Skeletal muscle tissue (tissue), 4 donors: ENCODE results near the gene M6PR. TPM values are rescaled to one million over a fixed set of nuclear protein-coding genes. Genes with fewer than 3 reads are reported as not detected.

ENCODE experiments used
- H3K27ac ChIP-seq: one replicate; pipeline ENCODE4 v1.7.0; 2013; ENCODE audit warnings: mild to moderate bottlenecking, low read depth, low read length, inconsistent platforms
- H3K27me3 ChIP-seq, 3 donors: one replicate each; pipeline ENCODE4 v1.7.0; 2013; ENCODE audit warnings: low read length in 3 of 3; ENCODE audit not compliant: control insufficient read depth in 3 of 3, insufficient read depth in 3 of 3
- H3K36me3 ChIP-seq, 3 donors: one replicate each; pipeline ENCODE4 v1.7.0; 2013; ENCODE audit warnings: low read length in 3 of 3; ENCODE audit not compliant: control insufficient read depth in 3 of 3, insufficient read depth in 3 of 3
- H3K4me1 ChIP-seq, 3 donors: one replicate each; pipeline ENCODE4 v1.7.0; 2013; ENCODE audit warnings: low read length in 3 of 3, mild to moderate bottlenecking in 3 of 3; ENCODE audit not compliant: control insufficient read depth in 3 of 3, insufficient read depth in 3 of 3
- H3K4me3 ChIP-seq, 3 donors: one replicate each; pipeline ENCODE4 v1.7.0; 2013; ENCODE audit warnings: low read length in 3 of 3
- H3K9ac ChIP-seq, 3 donors: one replicate each; pipeline ENCODE4 v1.7.0; 2013; ENCODE audit warnings: low read length in 3 of 3, mild to moderate bottlenecking in 3 of 3, moderate library complexity in 2 of 3, low read depth in 1 of 3
- H3K9me3 ChIP-seq, 3 donors: one replicate each; pipeline ENCODE4 v1.7.0; 2013; ENCODE audit warnings: low read length in 3 of 3; ENCODE audit not compliant: control insufficient read depth in 3 of 3
- total RNA-seq: library from RNA; depleted of rRNA; stranded (reverse); fragments of >200 nt; gene quantifications from one replicate; pipeline ENCODE4 v1.2.3, GENCODE V29; 2014
- donor health status: Osteomylitis.

M6PR gene
- total RNA-seq: 138 TPM

DNA sequence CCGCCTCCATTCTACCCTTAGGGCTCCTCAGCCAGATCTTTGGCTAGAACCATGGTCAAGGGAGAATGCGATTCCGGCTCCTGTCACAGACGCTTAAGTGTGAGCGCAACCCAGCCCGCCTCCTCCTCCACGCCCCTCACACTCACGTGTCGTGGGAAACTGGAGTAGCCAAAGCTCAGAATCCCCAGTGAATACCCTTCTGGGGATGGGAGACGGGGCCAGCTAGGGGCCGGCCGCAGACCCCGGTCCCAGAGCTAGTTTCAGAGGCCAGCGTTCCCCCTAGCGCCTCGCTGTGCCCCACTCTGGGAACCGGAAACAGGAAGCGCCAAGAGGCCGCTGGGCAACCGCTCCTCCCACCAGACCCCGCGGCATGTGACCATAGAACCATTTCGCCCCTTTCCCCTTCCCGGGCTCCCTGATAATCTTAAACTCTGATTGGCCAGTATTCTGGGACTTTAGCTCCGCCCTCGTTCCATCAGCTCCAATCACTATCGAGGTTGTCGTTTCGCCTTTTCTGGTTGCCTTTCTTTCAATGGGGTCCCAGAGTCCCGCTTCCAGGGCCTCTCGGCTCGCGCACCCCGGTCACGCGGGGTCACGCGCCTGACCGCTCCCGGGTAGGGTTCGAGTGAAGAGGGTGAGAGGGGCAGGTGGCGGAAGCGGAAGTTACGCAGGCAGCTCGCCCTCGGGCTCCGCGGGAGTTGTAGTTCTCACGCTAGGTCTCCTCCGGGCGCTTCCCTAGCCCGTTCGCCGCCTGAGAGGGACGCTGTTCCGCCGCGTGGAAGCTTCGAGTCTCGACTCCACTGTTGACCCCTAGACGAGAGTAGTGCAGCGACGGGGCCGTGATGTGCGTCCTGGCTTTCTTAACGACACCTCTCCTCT lies at the start of gene M6PR:
TSS of gene M6PR (minus strand) at position 304 of the 879 bp plus-strand sequence. CDS start 3,241 bp downstream, outside the sequence.
- H3K4me3 ChIP-seq: peak within 1 kb of the TSS; percentile 69 to 99 (median 83)
- peak within 1 kb of the TSS; percentile 77 to 94 (median 90) for H3K9ac ChIP-seq
- no peaks in the 10 kb centered on the region for H3K27me3 ChIP-seq
- H3K27ac ChIP-seq: peak within 1 kb of the TSS; percentile 99
- peaks cover 0 to 2% (median 0%) of the 10 kb centered on the region in 3 donors for H3K9me3 ChIP-seq
- peaks cover 10 to 15% (median 12%) of the 10 kb centered on the region in 3 donors for H3K4me1 ChIP-seq
- H3K36me3 ChIP-seq: peaks cover 12 to 16% (median 13%) of the 10 kb centered on the region in 3 donors

DNA sequence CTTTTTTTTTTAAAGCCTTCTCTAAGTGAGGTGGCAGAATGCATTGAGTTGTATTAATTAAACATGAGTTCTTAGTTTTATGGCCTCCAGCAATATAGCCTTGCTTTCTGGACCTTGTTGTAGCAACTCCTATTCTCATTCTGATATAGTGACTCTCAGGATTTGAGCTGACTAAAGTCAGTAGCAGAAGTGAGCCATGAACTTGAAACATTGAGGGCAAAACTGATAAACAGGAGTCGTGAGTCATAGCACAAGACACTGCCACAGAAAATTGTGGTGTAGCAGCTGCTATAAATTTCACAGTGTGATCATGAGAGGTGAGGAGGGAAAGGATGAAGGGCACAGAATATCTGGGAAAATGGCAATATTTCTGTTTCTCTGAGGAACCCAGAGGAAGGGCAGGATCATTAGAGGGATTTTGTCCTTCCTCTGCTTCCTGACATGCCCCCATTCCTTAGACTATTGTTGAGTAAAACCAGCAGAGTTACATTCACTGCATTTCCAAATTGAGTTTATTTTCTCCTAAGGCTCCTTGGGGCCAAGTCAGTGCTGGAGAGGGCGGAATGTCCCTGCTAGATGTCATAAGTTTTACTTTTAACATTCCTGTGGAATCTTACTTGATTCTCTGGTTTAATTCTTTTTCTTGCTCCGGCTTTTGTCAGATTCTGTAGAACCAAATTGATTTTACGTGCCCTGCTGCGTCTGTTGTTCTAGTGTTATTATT lies 47.4 kb upstream of the M6PR start:
- no peak overlapping the region for H3K27ac ChIP-seq
- no peaks in the 10 kb centered on the region for H3K9me3 ChIP-seq
- no peak overlapping the region for H3K4me3 ChIP-seq

DNA sequence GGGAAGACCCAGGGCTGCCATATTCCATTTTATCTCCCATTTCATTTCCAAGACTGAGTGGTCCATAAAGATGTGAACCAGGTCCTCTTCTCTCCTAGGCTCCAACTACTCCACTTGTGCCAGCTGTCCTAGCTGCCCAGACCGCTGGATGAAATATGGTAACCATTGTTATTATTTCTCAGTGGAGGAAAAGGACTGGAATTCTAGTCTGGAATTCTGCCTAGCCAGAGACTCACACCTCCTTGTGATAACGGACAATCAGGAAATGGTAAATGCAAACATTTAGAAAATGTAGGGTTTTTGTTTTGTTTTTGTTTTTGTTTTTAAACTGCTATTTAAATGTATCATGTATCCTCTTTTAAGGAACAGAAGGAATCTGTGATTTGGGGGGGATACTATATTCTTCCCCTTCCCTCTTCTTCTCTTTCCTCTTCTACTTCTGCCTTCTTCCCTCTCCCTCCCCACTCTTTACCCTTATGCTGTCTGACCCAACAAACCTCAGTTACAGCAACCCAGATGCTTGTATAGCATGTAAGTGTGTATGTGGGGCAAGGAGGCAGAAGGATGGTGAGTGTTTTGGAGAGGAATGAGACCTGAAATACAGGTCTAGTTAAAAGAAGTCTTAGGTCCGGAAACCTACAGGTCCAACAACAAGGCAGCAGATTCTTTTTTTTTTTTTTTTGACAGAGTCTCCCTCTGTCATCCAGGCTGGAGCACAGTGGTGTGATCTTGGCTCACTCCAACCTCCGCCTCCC lies 45.8 kb upstream of the M6PR start:
- no peak overlapping the region for H3K4me3 ChIP-seq
- H3K36me3 ChIP-seq: no peaks in the 10 kb centered on the region
- no peak overlapping the region for H3K27ac ChIP-seq
- H3K27me3 ChIP-seq: no peaks in the 10 kb centered on the region
- H3K4me1 ChIP-seq: no peaks in the 10 kb centered on the region
- H3K9ac ChIP-seq: no peak overlapping the region
- H3K9me3 ChIP-seq: no peaks in the 10 kb centered on the region

More for the DNA sequence above, 47.4 kb upstream of the M6PR start:
- Histone ChIP-seq H3K4me1 (no peaks in the 10 kb centered on the region), H3K9ac (no peak overlapping the region), H3K36me3 (no peaks in the 10 kb centered on the region), H3K27me3 (no peaks in the 10 kb centered on the region)

DNA sequence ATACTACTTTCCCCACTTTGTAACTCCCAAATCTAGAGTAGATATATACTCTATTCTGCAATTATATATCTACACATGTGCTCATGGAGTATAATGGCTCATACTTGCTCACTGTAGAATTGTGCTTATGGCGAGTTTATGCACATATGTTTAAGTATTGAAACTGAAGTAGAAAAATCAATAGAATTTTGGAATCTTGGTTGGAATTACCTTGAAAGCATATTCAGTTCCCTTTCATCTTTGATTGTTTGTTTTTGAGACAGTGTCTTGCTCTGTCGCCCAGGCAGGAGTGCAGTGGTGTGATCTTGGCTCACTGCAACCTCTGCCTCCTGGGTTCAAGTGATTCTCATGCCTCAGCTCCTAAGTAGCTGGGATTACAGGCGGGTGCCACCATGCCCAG lies 44.4 kb upstream of the M6PR start:
- H3K27me3 ChIP-seq: no peaks in the 10 kb centered on the region
- no peak overlapping the region for H3K27ac ChIP-seq
- H3K9ac ChIP-seq: no peak overlapping the region
- no peaks in the 10 kb centered on the region for H3K9me3 ChIP-seq
- H3K4me1 ChIP-seq: no peaks in the 10 kb centered on the region
- H3K36me3 ChIP-seq: no peaks in the 10 kb centered on the region
- no peak overlapping the region for H3K4me3 ChIP-seq

DNA sequence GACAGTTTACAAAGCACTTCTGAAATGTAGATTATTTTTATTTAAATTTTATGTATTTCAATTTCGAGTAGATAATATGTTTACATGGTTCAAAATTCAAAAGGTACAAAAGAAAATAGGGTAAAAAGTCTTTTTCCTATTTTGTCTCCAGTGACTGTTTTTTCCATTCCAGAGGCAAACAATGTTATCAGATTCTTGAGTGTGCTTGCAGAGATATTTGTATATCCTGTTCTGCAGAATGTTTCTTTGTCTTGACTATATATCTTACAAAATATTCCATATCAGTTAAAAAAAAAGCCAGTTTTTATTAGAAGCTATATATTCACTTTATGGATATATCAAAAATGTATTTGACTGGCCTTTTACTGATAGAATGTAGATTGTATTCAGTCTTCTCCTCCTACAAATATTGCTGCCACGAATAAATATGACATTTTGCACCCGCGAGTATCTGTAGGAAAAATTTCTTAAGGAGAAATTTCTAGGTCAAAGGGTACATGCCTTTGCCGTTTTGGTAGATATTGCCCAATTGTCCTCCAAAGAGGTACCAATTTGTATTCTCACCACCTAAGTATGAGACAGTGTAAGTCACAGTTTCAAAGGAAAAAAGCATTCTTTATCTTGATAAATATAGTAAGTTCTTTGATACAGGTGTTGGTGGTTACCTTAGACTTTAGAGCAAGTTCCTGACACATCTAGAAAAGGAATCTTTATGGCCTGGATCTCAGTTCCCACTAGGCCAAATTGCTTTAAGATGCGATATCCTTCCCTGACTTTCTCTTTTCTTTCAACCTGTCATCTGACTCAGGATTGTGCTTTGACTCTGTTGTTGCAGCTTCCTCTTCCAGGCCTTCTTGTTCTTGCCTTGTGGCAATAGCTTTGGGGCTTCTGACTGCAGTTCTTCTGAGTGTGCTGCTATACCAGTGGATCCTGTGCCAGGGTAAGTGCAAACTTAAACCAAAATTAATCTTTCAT lies 42.2 kb upstream of the M6PR start:
- Histone ChIP-seq H3K4me3 (no peak overlapping the region), H3K4me1 (no peaks in the 10 kb centered on the region), H3K9me3 (no peaks in the 10 kb centered on the region), H3K27ac (no peak overlapping the region), H3K27me3 (no peaks in the 10 kb centered on the region), H3K36me3 (no peaks in the 10 kb centered on the region), H3K9ac (no peak overlapping the region)

DNA sequence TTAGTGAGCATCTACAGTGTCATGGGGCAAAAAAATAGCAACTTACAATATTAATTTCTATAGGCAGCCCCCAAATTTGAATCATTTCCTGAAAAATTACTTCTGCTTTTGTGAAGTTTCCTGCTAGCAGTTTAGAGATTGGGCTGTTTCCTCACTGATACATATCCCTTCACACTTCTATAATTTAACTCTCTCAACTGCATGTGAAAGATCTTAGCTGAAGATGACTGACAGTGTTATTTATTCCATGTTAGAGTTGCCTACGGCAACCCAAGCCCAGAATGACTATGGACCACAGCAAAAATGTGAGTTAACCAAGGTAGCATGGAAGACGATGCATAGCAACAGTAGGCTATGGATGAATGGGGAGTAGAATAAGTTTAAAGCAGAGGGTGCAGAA lies 40.0 kb upstream of the M6PR start, which contains the start of gene KLRG1:
TSS of gene KLRG1 (plus strand) at position 134 of the 400 bp plus-strand sequence. CDS start at position 224, 90 bp downstream.
- no peaks in the 10 kb centered on the region for H3K9me3 ChIP-seq
- H3K4me3 ChIP-seq: no peak within 1 kb of the TSS
- no peak within 1 kb of the TSS for H3K9ac ChIP-seq
- H3K27me3 ChIP-seq: no peaks in the 10 kb centered on the region
- no peaks in the 10 kb centered on the region for H3K36me3 ChIP-seq
- H3K27ac ChIP-seq: no peak within 1 kb of the TSS
- H3K4me1 ChIP-seq: no peaks in the 10 kb centered on the region

DNA sequence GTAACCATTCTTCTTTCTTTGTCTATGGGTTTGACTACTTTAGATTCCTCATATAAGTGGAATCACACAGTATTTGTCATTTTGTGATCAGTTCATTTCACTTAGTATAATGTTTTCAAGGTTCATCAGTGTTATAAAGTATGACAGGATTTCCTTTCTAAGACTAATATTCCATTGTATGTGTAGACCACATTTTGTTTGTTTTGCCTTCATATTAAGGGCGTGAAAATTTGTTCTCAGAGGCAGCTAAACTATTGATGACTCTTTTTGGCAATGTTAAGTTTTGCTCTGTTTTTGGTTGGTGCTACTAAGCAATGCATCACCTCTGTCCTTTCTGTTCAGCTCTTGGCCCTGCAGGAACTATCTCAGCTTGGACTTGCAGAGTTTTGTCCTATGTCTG lies 38.2 kb upstream of the M6PR start:
- Histone ChIP-seq H3K4me1 (no peaks in the 10 kb centered on the region), H3K27ac (no peak overlapping the region)

DNA sequence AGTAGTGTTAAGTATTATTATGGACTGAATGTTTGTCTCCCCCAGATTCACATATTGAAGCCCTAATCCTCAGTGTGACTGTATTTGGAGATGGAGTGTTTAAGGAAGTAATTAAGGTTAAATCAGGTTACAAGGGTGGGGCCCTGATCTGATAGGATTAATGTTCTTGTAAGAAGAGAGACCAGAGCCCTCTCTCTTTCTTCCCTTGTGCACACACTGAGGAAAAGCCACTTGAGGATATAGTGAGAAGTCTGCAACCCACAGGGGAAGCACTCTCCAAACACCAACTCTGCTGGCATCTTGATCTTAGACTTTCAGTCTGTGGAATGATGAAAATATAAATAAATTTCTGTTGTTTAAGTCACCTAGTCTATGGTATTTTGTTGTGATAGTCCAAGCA lies 37.7 kb upstream of the M6PR start:
- H3K9ac ChIP-seq: no peak overlapping the region
- H3K36me3 ChIP-seq: no peaks in the 10 kb centered on the region
- no peak overlapping the region for H3K4me3 ChIP-seq
- no peak overlapping the region for H3K27ac ChIP-seq
- no peaks in the 10 kb centered on the region for H3K27me3 ChIP-seq
- no peaks in the 10 kb centered on the region for H3K9me3 ChIP-seq
- H3K4me1 ChIP-seq: no peaks in the 10 kb centered on the region

More for the DNA sequence above, 38.2 kb upstream of the M6PR start:
- Histone ChIP-seq H3K9me3 (no peaks in the 10 kb centered on the region), H3K36me3 (no peaks in the 10 kb centered on the region), H3K9ac (no peak overlapping the region), H3K4me3 (no peak overlapping the region), H3K27me3 (no peaks in the 10 kb centered on the region)

DNA sequence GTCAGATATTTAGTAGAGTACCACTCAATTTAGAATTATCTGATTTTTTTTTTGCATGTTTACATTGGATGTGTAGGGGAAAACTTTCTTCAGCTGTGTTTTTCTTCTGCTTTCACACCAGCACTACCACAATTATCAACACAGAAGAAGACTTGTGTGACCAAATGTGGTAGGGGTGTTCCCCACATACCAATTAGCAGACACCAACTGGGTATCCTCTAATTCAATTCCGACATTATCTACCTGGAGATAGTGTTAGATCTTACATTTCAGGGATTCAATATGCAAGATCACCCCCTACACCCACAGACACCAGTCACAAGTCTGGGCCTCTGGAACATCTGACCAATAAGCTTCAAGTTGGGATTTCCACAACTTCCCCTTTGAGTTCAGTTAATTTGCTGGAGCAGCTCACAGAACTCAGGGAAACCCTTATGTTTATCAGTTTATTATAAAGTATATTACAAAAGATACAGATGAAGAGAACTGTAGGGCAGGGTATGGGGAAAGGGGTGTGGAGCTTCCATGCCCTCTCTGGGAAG lies 35.8 kb upstream of the M6PR start:
- Histone ChIP-seq H3K9me3 (peaks cover 5 to 7% (median 6%) of the 10 kb centered on the region in 3 donors), H3K9ac (no peak overlapping the region), H3K4me1 (no peaks in the 10 kb centered on the region), H3K27me3 (no peaks in the 10 kb centered on the region), H3K4me3 (no peak overlapping the region), H3K36me3 (peaks cover 4 to 5% (median 5%) of the 10 kb centered on the region in 3 donors), H3K27ac (no peak overlapping the region)
